A673 (cell line): ENCODE data around the gene SLC12A3. TPM values are rescaled to one million over a fixed set of nuclear protein-coding genes. Genes with fewer than 3 reads are reported as not detected.

Experiments
- BruUV-seq: library from RNA; stranded (reverse); fragments of 400-500 nt; replicated peaks from 2 replicates; lab custom pipeline; 2021; lab: Mats Ljungman, UMichigan
- CTCF ChIA-PET: fragments of 300-600 bp; sonication (Branson Sonifier 250); formaldehyde crosslinking; loops from one replicate; lab custom pipeline; 2022; ENCODE audit warnings: antibody characterized with exemption; lab: Charles Lee
- POLR2A ChIA-PET: fragments of 300-600 bp; sonication (Branson Sonifier 250); formaldehyde crosslinking; loops from one replicate; lab custom pipeline; 2022; ENCODE audit warnings: antibody characterized with exemption; ENCODE audit not compliant: low non-redundant PET; lab: Charles Lee
- DNase-seq: peaks from one replicate; pipeline ENCODE4 v3.0.0-alpha.2; 2015; ENCODE audit warnings: low spot score
- H3K27ac ChIP-seq: fragments of 200-600 bp; sonication (generic); 2 replicates; pipeline ENCODE4 v1.5.1; 2016; ENCODE audit warnings: mixed run types, low read depth, mild to moderate bottlenecking, mixed read lengths, antibody characterized with exemption, low read length; ENCODE audit not compliant: poor library complexity, severe bottlenecking
- H3K27me3 ChIP-seq: fragments of 200-600 bp; sonication (generic); replicated peaks from 2 replicates; pipeline ENCODE4 v1.6.1; 2017; ENCODE audit warnings: mixed run types, low read depth, mild to moderate bottlenecking, mixed read lengths, antibody characterized with exemption, low read length; ENCODE audit not compliant: insufficient read depth, poor library complexity
- H3K36me3 ChIP-seq: fragments of 200-600 bp; sonication (generic); 2 replicates; pipeline ENCODE4 v1.6.1; 2016; ENCODE audit warnings: mixed run types, mild to moderate bottlenecking, mixed read lengths, antibody characterized with exemption, low read length; ENCODE audit not compliant: insufficient read depth, poor library complexity, severe bottlenecking
- H3K4me1 ChIP-seq: fragments of 200-600 bp; sonication (generic); 2 replicates; pipeline ENCODE4 v1.6.1; 2017; ENCODE audit warnings: mixed run types, mild to moderate bottlenecking, mixed read lengths, antibody characterized with exemption, low read length; ENCODE audit not compliant: insufficient read depth, poor library complexity, severe bottlenecking
- H3K4me3 ChIP-seq: fragments of 200-600 bp; sonication (generic); 2 replicates; pipeline ENCODE4 v1.5.1; 2016; ENCODE audit warnings: low read depth, mixed run types, mild to moderate bottlenecking, mixed read lengths, low read length; ENCODE audit not compliant: poor library complexity, severe bottlenecking
- H3K9me3 ChIP-seq: fragments of 200-600 bp; sonication (generic); 2 replicates; pipeline ENCODE4 v1.6.1; 2016; ENCODE audit warnings: mixed run types, low read depth, mild to moderate bottlenecking, mixed read lengths, antibody characterized with exemption, low read length; ENCODE audit not compliant: poor library complexity, severe bottlenecking
- CTCF ChIP-seq: fragments of 300-800, 200-600 bp; sonication (generic); conservative IDR thresholded peaks from 2 replicates; pipeline ENCODE4 v1.5.1; 2017; ENCODE audit warnings: low read depth, mild to moderate bottlenecking, antibody characterized with exemption, low read length, moderate library complexity, mixed read lengths
- EZH2 ChIP-seq: fragments of 200-600 bp; sonication (generic); IDR thresholded peaks from 2 replicates; pipeline ENCODE4 v1.6.1; 2017; ENCODE audit warnings: borderline replicate concordance, low read depth, mild to moderate bottlenecking, mixed read lengths, antibody characterized with exemption, low read length; ENCODE audit not compliant: poor library complexity, severe bottlenecking
- intact Hi-C: fragments of 100-400 bp; cut with micrococcal nuclease; formaldehyde crosslinking; loops from one replicate; pipeline ENCODE4 v1.10.0; 2022; ENCODE audit not compliant: unreplicated experiment
- total RNA-seq: library from RNA; stranded (reverse); gene quantifications from 2 replicates; pipeline ENCODE4 v1.2.3, GENCODE V29; 2021

SLC12A3 gene
- total RNA-seq, 1 experiment from 2014 or later = not detected

DNA sequence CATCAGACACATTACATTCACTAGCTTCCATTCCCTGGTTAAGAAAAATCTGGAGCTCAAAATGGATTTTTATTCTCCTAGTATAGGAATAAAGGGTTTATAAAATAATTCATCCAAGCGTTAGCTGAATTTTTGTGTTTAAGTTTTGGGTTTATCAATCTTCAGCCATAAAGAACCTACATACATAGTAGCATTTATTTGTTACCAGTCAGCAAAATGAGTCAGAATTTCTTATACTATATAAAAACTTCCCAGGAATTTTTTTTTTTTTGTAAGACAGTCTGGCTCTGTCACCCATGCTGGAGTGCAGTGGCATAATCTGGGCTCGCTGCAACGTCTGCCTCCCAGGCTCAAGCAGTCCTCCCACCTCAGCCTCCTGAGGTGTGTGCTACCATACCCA, 40.2 kb upstream of the SLC12A3 start:
- DNase-seq = no peak
- Histone ChIP-seq H3K27ac (no peak overlapping the region), H3K4me3 (no peak overlapping the region), H3K4me1 (no peaks in the 10 kb centered on the region), H3K9me3 (no peaks in the 10 kb centered on the region), H3K27me3 (no peaks in the 10 kb centered on the region), H3K36me3 (peaks cover 34% of the 10 kb centered on the region)
- ChIA-PET POLR2A (no interaction called here), CTCF (no interaction called here)
- no peak for TF ChIP-seq EZH2
- no peak for TF ChIP-seq CTCF
- BruUV-seq = no TSS peak
- intact Hi-C loops = no loop called here

DNA sequence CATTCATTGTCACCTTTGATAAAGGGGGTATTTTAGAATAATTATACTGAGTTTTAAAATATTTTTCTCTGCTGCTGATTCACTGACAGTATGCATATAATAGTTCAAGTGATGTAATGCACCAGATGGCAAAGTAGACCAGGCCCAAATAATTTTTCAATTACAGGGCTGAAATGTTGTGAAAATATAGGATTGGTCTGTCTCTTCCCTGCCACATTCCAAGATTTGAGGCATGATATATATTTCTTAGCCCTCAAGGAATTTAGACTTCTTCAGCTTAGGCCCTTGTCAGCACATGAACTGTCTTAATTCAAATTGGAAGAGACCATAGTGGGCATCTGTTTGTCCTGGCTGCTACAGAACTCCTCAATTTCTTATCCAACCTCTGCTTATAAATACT, 39.2 kb upstream of the SLC12A3 start:
- no peak overlapping the region for H3K27ac ChIP-seq
- TF ChIP-seq EZH2 = no peak
- H3K9me3 ChIP-seq = no peaks in the 10 kb centered on the region
- H3K27me3 ChIP-seq = no peaks in the 10 kb centered on the region
- peaks cover 31% of the 10 kb centered on the region for H3K36me3 ChIP-seq
- ChIA-PET POLR2A (no interaction called here), CTCF (no interaction called here)
- no peaks in the 10 kb centered on the region for H3K4me1 ChIP-seq
- DNase-seq = no peak
- H3K4me3 ChIP-seq = no peak overlapping the region
- intact Hi-C loops = no loop called here
- no TSS peak for BruUV-seq

DNA sequence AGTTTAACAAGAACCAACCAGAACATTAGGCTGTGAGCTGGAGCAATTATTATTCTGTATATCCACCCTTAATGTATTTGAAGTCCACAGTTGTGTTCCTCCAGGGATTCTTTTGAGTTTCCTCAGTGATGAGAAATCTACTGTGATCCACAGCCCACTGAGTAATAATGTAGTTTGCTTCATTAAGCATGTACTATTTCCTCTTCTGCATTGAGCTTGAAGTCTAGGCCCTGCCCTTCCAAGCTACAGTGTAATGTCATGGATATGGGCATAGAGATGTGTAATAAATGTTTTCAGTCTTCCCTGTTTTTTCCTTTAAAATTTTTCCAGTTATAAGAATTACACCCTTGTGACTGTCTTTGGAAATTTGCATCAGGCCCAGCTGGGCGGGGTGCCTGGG, 36.4 kb upstream of the SLC12A3 start:
- CTCF ChIA-PET = no interaction called here
- H3K36me3 ChIP-seq = peaks cover 45% of the 10 kb centered on the region
- no TSS peak for BruUV-seq
- no peaks in the 10 kb centered on the region for H3K27me3 ChIP-seq
- H3K4me3 ChIP-seq = no peak overlapping the region
- intact Hi-C loops = no loop called here
- no peak for TF ChIP-seq CTCF
- no peak for TF ChIP-seq EZH2
- no peaks in the 10 kb centered on the region for H3K4me1 ChIP-seq
- H3K9me3 ChIP-seq = no peaks in the 10 kb centered on the region
- H3K27ac ChIP-seq = no peak overlapping the region
- POLR2A ChIA-PET = no interaction called here
- no peak for DNase-seq

DNA sequence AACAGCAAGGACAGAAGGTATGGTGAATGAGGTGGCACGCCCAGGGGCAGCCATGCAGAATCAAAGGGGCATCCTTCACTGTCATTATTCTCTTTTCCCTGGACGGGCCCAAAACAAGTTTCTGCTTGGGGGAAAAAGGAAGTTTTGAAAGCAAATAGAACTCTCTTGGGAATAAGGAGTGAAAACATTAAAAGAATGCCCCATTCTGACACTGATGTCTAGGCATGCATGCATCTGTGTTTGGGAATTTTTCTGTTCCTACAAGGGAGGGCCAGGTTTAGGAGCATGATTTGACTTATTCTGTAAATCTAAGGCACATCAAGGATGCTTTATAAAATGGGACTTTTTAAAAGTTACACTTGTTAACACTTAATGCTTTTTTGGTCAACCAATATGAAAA, 34.3 kb upstream of the SLC12A3 start:
- no peaks in the 10 kb centered on the region for H3K9me3 ChIP-seq
- CTCF ChIA-PET = no interaction called here
- no peaks in the 10 kb centered on the region for H3K27me3 ChIP-seq
- POLR2A ChIA-PET = no interaction called here
- TF ChIP-seq CTCF (no peak), EZH2 (no peak)
- H3K27ac ChIP-seq = no peak overlapping the region
- intact Hi-C loops = no loop called here
- peaks cover 50% of the 10 kb centered on the region for H3K36me3 ChIP-seq
- H3K4me1 ChIP-seq = no peaks in the 10 kb centered on the region
- H3K4me3 ChIP-seq = no peak overlapping the region
- no TSS peak for BruUV-seq
- no peak for DNase-seq
